Lung (tissue), 12 donors: ENCODE measurements around the gene MIPOL1. TPM values are rescaled to one million over a fixed set of nuclear protein-coding genes. Genes with fewer than 3 reads are reported as not detected.

ENCODE experiments used
- ATAC-seq: fragments of 200-7000 bp; cut with Tn5 transposase; one replicate; pipeline ENCODE4 v1.9.1; 2020; ENCODE audit warnings: moderate number of reproducible peaks; ENCODE audit not compliant: insufficient read depth, low FRiP score
- DNase-seq, 3 donors: peaks; one replicate each; pipeline ENCODE4 v3.0.0-alpha.2; 2013 to 2017
- H3K27ac ChIP-seq, 2 donors: one replicate each; pipeline ENCODE4 v1.5.1; 2013; ENCODE audit warnings: mild to moderate bottlenecking in 2 of 2, moderate library complexity in 2 of 2, control low read depth in 1 of 2, inconsistent platforms in 1 of 2, low read depth in 1 of 2, low read length in 1 of 2
- H3K27me3 ChIP-seq, 3 donors: one replicate each; pipeline ENCODE4 v1.5.1; 2013; ENCODE audit warnings: low read length in 2 of 3; ENCODE audit not compliant: control insufficient read depth in 3 of 3, insufficient read depth in 3 of 3
- H3K36me3 ChIP-seq, 4 donors: one replicate each; pipeline ENCODE4 v1.5.1; 2013; ENCODE audit warnings: low read length in 4 of 4, mild to moderate bottlenecking in 1 of 4, moderate library complexity in 1 of 4; ENCODE audit not compliant: control insufficient read depth in 4 of 4, insufficient read depth in 4 of 4
- H3K4me1 ChIP-seq, 5 donors: one replicate each; pipeline ENCODE4 v1.5.1; 2013; ENCODE audit warnings: low read length in 5 of 5, mild to moderate bottlenecking in 2 of 5, moderate library complexity in 1 of 5; ENCODE audit not compliant: control insufficient read depth in 5 of 5, insufficient read depth in 5 of 5
- H3K4me3 ChIP-seq: one replicate; pipeline ENCODE4 v1.5.1; 2013; ENCODE audit warnings: mild to moderate bottlenecking, control low read depth, moderate library complexity
- H3K9ac ChIP-seq, 2 donors: one replicate each; pipeline ENCODE4 v1.5.1; 2013; ENCODE audit warnings: low read length in 2 of 2, control low read depth in 1 of 2; ENCODE audit not compliant: insufficient read depth in 1 of 2
- H3K9me3 ChIP-seq, 4 donors: one replicate each; pipeline ENCODE4 v1.5.1; 2013; ENCODE audit warnings: low read length in 3 of 4, mild to moderate bottlenecking in 1 of 4, moderate library complexity in 1 of 4; ENCODE audit not compliant: control insufficient read depth in 4 of 4, insufficient read depth in 3 of 4
- WGBS, 2 donors: extraction: QIAGEN DNeasy Blood & Tissue Kit; methylation state at CpG; one replicate each; pipeline ENCODE4 v1.1.7; 2013; 5-methylcytosine and 5-hydroxymethylcytosine counted together
- polyA plus RNA-seq, 2 donors: library from polyadenylated mRNA; stranded (reverse); fragments of 200-250 nt; gene quantifications; one replicate each; pipeline ENCODE4 v1.2.1, GENCODE V29; 2013
- total RNA-seq, 2 donors: library from RNA; depleted of rRNA in 1 of 2; stranded (reverse); fragments of >200 nt in 1 of 2; gene quantifications; one replicate each; pipeline ENCODE4 v1.2.1, GENCODE V29; 2014 to 2021
- TF ChIP-seq, protein P1 (sequence below): IDR thresholded peaks from 2 replicates; pipeline ENCODE4 v1.5.1; 2012; ENCODE audit warnings: mild to moderate bottlenecking; ENCODE audit errors: control extremely low read depth, extremely low read depth
- donor health status: control.
- donor health status: control.
- donor health status: Bipolar disorder and iron deficiency.
- donor health status: healthy.
- donor health status: DM: yes; HTN: yes; CAD: no.

MIPOL1 gene
- total and polyA plus RNA-seq, 4 donors = 2.3 to 49.9 (median 7.0) TPM

GRCh38 chr14:37268788-37269187 lies 71.1 kb downstream of the MIPOL1 start:
- no peak for DNase-seq

DNA sequence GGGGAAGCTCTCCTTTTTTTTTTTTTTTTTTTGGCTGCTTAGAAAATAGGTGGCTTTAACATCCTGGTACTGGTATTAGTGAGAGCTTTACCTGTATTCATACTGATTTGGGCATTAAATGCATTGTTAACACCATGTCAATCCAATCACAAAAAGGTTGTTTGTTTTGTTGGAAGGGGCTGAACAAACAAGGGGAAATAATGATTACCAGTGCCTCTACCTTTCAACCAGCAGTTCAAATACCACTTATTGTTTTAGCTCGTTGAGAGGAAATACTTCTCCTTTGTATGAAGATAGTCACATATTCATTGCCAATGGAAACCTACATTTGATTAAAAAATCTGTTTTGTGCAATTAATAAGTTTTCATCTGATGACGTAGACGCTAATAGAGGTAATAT lies 72.9 kb downstream of the MIPOL1 start:
- DNase-seq = no peak
- 81 to 83% methylated on average over 3 of the region's 3 CpGs for WGBS, 2 donors
- Histone ChIP-seq H3K9ac (no peak overlapping the region), H3K27ac (no peak overlapping the region), H3K4me1 (no peaks in the 10 kb centered on the region), H3K9me3 (no peaks in the 10 kb centered on the region), H3K27me3 (no peaks in the 10 kb centered on the region), H3K4me3 (no peak overlapping the region), H3K36me3 (no peaks in the 10 kb centered on the region)
- no peak for ATAC-seq
- TF ChIP-seq, protein P1, sequence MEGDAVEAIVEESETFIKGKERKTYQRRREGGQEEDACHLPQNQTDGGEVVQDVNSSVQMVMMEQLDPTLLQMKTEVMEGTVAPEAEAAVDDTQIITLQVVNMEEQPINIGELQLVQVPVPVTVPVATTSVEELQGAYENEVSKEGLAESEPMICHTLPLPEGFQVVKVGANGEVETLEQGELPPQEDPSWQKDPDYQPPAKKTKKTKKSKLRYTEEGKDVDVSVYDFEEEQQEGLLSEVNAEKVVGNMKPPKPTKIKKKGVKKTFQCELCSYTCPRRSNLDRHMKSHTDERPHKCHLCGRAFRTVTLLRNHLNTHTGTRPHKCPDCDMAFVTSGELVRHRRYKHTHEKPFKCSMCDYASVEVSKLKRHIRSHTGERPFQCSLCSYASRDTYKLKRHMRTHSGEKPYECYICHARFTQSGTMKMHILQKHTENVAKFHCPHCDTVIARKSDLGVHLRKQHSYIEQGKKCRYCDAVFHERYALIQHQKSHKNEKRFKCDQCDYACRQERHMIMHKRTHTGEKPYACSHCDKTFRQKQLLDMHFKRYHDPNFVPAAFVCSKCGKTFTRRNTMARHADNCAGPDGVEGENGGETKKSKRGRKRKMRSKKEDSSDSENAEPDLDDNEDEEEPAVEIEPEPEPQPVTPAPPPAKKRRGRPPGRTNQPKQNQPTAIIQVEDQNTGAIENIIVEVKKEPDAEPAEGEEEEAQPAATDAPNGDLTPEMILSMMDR = no peak

More at GRCh38 chr14:37268788-37269187, 71.1 kb downstream of the MIPOL1 start:
- H3K36me3 ChIP-seq = no peaks in the 10 kb centered on the region
- H3K27ac ChIP-seq = no peak overlapping the region
- H3K9me3 ChIP-seq = no peaks in the 10 kb centered on the region
- H3K9ac ChIP-seq = no peak overlapping the region
- TF ChIP-seq, protein P1 = no peak
- ATAC-seq = no peak
- H3K4me1 ChIP-seq = peaks cover 0 to 2% (median 0%) of the 10 kb centered on the region in 5 donors
- no peaks in the 10 kb centered on the region for H3K27me3 ChIP-seq
- H3K4me3 ChIP-seq = no peak overlapping the region

- H3K36me3 ChIP-seq = no peaks in the 10 kb centered on the region
- TF ChIP-seq, protein P1 = no peak
- no peak overlapping the region for H3K27ac ChIP-seq
- no peak overlapping the region for H3K9ac ChIP-seq
- H3K4me1 ChIP-seq = no peaks in the 10 kb centered on the region
- WGBS, 2 donors = 95 to 99% methylated on average over 2 of the region's 2 CpGs
- H3K9me3 ChIP-seq = no peaks in the 10 kb centered on the region
- no peaks in the 10 kb centered on the region for H3K27me3 ChIP-seq
- no peak overlapping the region for H3K4me3 ChIP-seq
- ATAC-seq (no peak), DNase-seq (no peak)
These were observed 74.8 kb downstream of the MIPOL1 start for GRCh38 chr14:37272569-37272968.

DNA sequence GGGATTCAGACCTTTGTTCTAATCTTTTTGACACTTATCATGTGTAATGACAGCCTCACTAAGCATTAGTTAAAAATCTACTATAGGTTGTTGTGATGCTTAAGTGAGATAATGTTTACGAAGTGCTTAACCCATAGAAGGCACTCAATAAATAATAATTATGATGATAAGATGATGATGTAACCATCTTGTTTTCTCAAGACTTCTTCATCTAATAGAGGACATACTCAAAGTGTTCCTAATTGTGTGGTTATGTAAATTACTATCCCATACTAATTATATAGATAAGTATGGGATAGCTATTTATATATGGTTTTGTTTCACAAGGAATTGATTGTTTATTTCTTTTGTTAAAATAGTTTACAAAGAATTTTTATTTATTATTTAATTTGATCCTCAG lies 76.9 kb downstream of the MIPOL1 start:
- ATAC-seq = no peak
- H3K27me3 ChIP-seq = no peaks in the 10 kb centered on the region
- DNase-seq = no peak
- H3K9me3 ChIP-seq = no peaks in the 10 kb centered on the region
- H3K4me3 ChIP-seq = no peak overlapping the region
- WGBS, 2 donors = 92 to 97% methylated on average over 1 of the region's 1 CpG
- no peak overlapping the region for H3K9ac ChIP-seq
- no peak overlapping the region for H3K27ac ChIP-seq
- TF ChIP-seq, protein P1 = no peak
- no peaks in the 10 kb centered on the region for H3K4me1 ChIP-seq
- H3K36me3 ChIP-seq = no peaks in the 10 kb centered on the region
